IMR-90 (cell line): ENCODE results near the gene CTNNA2. TPM values are rescaled to one million over a fixed set of nuclear protein-coding genes. Genes with fewer than 3 reads are reported as not detected.

Source experiments
- ATAC-seq: fragments of 200-7000 bp; cut with Tn5 transposase; 2 replicates; pipeline ENCODE4 v1.9.1; 2020; ENCODE audit warnings: low read depth, mild to moderate bottlenecking, moderate library complexity
- BruUV-seq: library from RNA; stranded (reverse); fragments of 400-500 nt; replicated peaks from 2 replicates; lab custom pipeline; 2021; lab: Mats Ljungman, UMichigan
- CTCF ChIA-PET: fragments of 300-600 bp; formaldehyde crosslinking; extraction: SDS; loops from one replicate; lab custom pipeline; 2021; ENCODE audit warnings: antibody characterized with exemption; lab: Yijun Ruan, JAX
- POLR2A ChIA-PET: fragments of 300-600 bp; sonication (Branson Sonifier 250); formaldehyde crosslinking; loops from one replicate; lab custom pipeline; 2022; ENCODE audit warnings: antibody characterized with exemption; ENCODE audit not compliant: unreplicated experiment; lab: Charles Lee
- DNase-seq: peaks from one replicate; pipeline ENCODE4 v3.0.0; 2013
- H2AFZ ChIP-seq: replicated peaks from 2 replicates; pipeline ENCODE3; 2013; ENCODE audit warnings: low read length, mild to moderate bottlenecking; ENCODE audit not compliant: poor library complexity
- H2AK5ac ChIP-seq: 2 replicates; pipeline ENCODE4 v1.6.1; 2013; ENCODE audit warnings: low read depth, low read length, inconsistent platforms
- H2AK9ac ChIP-seq: replicated peaks from 2 replicates; pipeline ENCODE3; 2013; ENCODE audit warnings: mild to moderate bottlenecking, low read depth, low read length, moderate library complexity; ENCODE audit not compliant: poor library complexity
- H2BK120ac ChIP-seq: 2 replicates; pipeline ENCODE4 v1.6.1; 2013; ENCODE audit warnings: low read depth, low read length, inconsistent platforms
- H2BK15ac ChIP-seq: 3 replicates; pipeline ENCODE4 v1.6.1; 2013; ENCODE audit warnings: low read depth, low read length, inconsistent platforms
- H2BK20ac ChIP-seq: 2 replicates; pipeline ENCODE4 v1.6.1; 2013; ENCODE audit warnings: low read depth, mild to moderate bottlenecking, inconsistent platforms, low read length, moderate library complexity
- H2BK5ac ChIP-seq: 2 replicates; pipeline ENCODE4 v1.6.1; 2013; ENCODE audit warnings: mild to moderate bottlenecking, low read depth, low read length, inconsistent platforms; ENCODE audit not compliant: poor library complexity, severe bottlenecking
- H3K14ac ChIP-seq: replicated peaks from 2 replicates; pipeline ENCODE4 v1.6.1; 2013; ENCODE audit warnings: low read depth, low read length, inconsistent platforms
- H3K18ac ChIP-seq: 2 replicates; pipeline ENCODE4 v1.6.1; 2013; ENCODE audit warnings: low read depth, low read length, control low read depth
- H3K23ac ChIP-seq: 2 replicates; pipeline ENCODE4 v1.6.1; 2013; ENCODE audit warnings: low read depth, low read length, inconsistent platforms
- H3K27ac ChIP-seq: 2 replicates; pipeline ENCODE4 v1.5.1; 2013; ENCODE audit warnings: mild to moderate bottlenecking, control low read depth, low read length; ENCODE audit not compliant: insufficient read depth
- H3K27me3 ChIP-seq: 2 replicates; pipeline ENCODE4 v1.6.1; 2013; ENCODE audit warnings: low read length; ENCODE audit not compliant: control insufficient read depth, insufficient read depth
- H3K36me3 ChIP-seq: 2 replicates; pipeline ENCODE4 v1.6.1; 2013; ENCODE audit warnings: low read length, mixed read lengths; ENCODE audit not compliant: control insufficient read depth, insufficient read depth
- H3K4ac ChIP-seq: 2 replicates; pipeline ENCODE4 v1.6.1; 2013; ENCODE audit warnings: low read depth, low read length, inconsistent platforms
- H3K4me1 ChIP-seq: 2 replicates; pipeline ENCODE4 v1.6.1; 2013; ENCODE audit warnings: low read length, mixed read lengths; ENCODE audit not compliant: control insufficient read depth, insufficient read depth
- H3K4me2 ChIP-seq: 2 replicates; pipeline ENCODE4 v1.6.1; 2013; ENCODE audit warnings: low read depth, mild to moderate bottlenecking, control low read depth, low read length, moderate library complexity
- H3K4me3 ChIP-seq: 2 replicates; pipeline ENCODE4 v1.5.1; 2013; ENCODE audit warnings: low read depth, mild to moderate bottlenecking, control low read depth, low read length, moderate library complexity; ENCODE audit not compliant: insufficient read depth
- H3K56ac ChIP-seq: 2 replicates; pipeline ENCODE4 v1.6.1; 2013; ENCODE audit warnings: low read length, inconsistent platforms; ENCODE audit not compliant: insufficient read depth; ENCODE audit errors: extremely low read depth
- H3K79me1 ChIP-seq, 2 experiments: 2 replicates each; pipeline ENCODE4 v1.6.1; 2013; ENCODE audit warnings: low read length in 2 of 2, inconsistent platforms in 1 of 2, low read depth in 1 of 2
- H3K9ac ChIP-seq: 2 replicates; pipeline ENCODE4 v1.6.1; 2013; ENCODE audit warnings: low read depth, low read length, control low read depth
- H3K9me1 ChIP-seq: 2 replicates; pipeline ENCODE4 v1.6.1; 2013; ENCODE audit warnings: low read length, inconsistent platforms; ENCODE audit not compliant: insufficient read depth
- H3K9me3 ChIP-seq: 2 replicates; pipeline ENCODE4 v1.6.1; 2013; ENCODE audit warnings: low read length; ENCODE audit not compliant: control insufficient read depth, insufficient read depth
- H4K20me1 ChIP-seq: 2 replicates; pipeline ENCODE4 v1.6.1; 2013; ENCODE audit warnings: low read length, inconsistent platforms; ENCODE audit not compliant: insufficient read depth
- H4K5ac ChIP-seq: 2 replicates; pipeline ENCODE4 v1.6.1; 2013; ENCODE audit warnings: mild to moderate bottlenecking, low read depth, low read length, control low read depth
- H4K8ac ChIP-seq, 2 experiments: 2 replicates each; pipeline ENCODE4 v1.6.1; 2013; ENCODE audit warnings: low read depth in 2 of 2, low read length in 2 of 2, control low read depth in 1 of 2, inconsistent platforms in 1 of 2
- H4K91ac ChIP-seq: 2 replicates; pipeline ENCODE4 v1.6.1; 2013; ENCODE audit warnings: low read depth, low read length, inconsistent platforms; ENCODE audit not compliant: insufficient read depth
- MXI1 ChIP-seq: IDR thresholded peaks from 2 replicates; pipeline ENCODE4 v1.6.1; 2012; ENCODE audit warnings: low read depth, mild to moderate bottlenecking, low read length, moderate library complexity, borderline replicate concordance
- POLR2A ChIP-seq: IDR thresholded peaks from 2 replicates; pipeline ENCODE4 v1.6.1; 2012; ENCODE audit warnings: mild to moderate bottlenecking, low read depth, low read length
- SMC3 ChIP-seq: fragments of 150-350 bp; IDR thresholded peaks from 2 replicates; pipeline ENCODE4 v1.6.1; 2016; ENCODE audit warnings: low read depth, mild to moderate bottlenecking, antibody characterized with exemption, low read length, moderate library complexity
- WGBS, 2 experiments: methylation state at CpG; one replicate each; pipeline versions ENCODE4 v1.1.5 to v1.1.7; 2013; ENCODE audit warnings: missing lambda C conversion rate in 2 of 2; ENCODE audit not compliant: insufficient read length in 1 of 2; ENCODE audit errors: extremely low coverage in 2 of 2; 5-methylcytosine and 5-hydroxymethylcytosine counted together
- dilution Hi-C: fragments of 300-500 bp; cut with HindIII; formaldehyde crosslinking; loops from one replicate; pipeline ENCODE4 v1.14.3; 2018; ENCODE audit warnings: low sequenced_read_pairs; ENCODE audit not compliant: unreplicated experiment
- in situ Hi-C: fragments of 300-500 bp; cut with MboI; formaldehyde crosslinking; loops from 3 replicates; pipeline ENCODE4 v1.14.3; 2019; ENCODE audit warnings: low sequenced_read_pairs, inconsistent platforms, mixed read lengths
- intact Hi-C: fragments of 100-400 bp; cut with micrococcal nuclease; formaldehyde crosslinking; loops from 2 replicates; pipeline ENCODE4 v1.10.0; 2022
- polyA plus RNA-seq, 3 experiments: library from polyadenylated mRNA; depleted of rRNA; stranded (reverse); fragments of >200 nt; gene quantifications; 2 replicates each; pipeline ENCODE4 v1.2.3, GENCODE V29; 2012; ENCODE audit warnings: low replicate concordance in 1 of 3
- total RNA-seq: library from RNA; depleted of rRNA; stranded (reverse); fragments of >200 nt; gene quantifications from 2 replicates; pipeline ENCODE4 v1.2.3, GENCODE V29; 2012

CTNNA2 gene
- total and polyA plus RNA-seq, 2 of the 4 experiments (the other 2 are of a cell fraction), result not detected

GRCh38 chr2:80489717-80490116, 976.9 kb downstream of the CTNNA2 start:
- no peak overlapping the region for H3K9ac ChIP-seq
- ChIA-PET CTCF (no interaction called here), POLR2A (no interaction called here)
- H4K8ac ChIP-seq, result no peak overlapping the region
- dilution Hi-C loops, result no loop called here
- H3K27ac ChIP-seq, result no peak overlapping the region
- no peak overlapping the region for H3K4ac ChIP-seq
- H3K9me3 ChIP-seq, result no peaks in the 10 kb centered on the region
- H2BK5ac ChIP-seq, result no peak overlapping the region
- no peak overlapping the region for H3K4me3 ChIP-seq
- no peaks in the 10 kb centered on the region for H3K36me3 ChIP-seq
- H3K18ac ChIP-seq, result no peak overlapping the region
- no peak overlapping the region for H2AFZ ChIP-seq
- no CpG with 5 or more reads among the region's 3 CpGs for WGBS, 2 experiments
- no peaks in the 10 kb centered on the region for H3K9me1 ChIP-seq
- intact Hi-C loops, result loop anchor here (10.0 kb wide), 1 partner anchor 235 kb away; no protein-coding TSS in a partner anchor
- no peak overlapping the region for H2AK5ac ChIP-seq
- no peak; the same call in 1 of the 2 replicates for ATAC-seq
- H3K4me2 ChIP-seq, result peak overlapping the region; percentile 28; the same call in 1 of the 2 replicates
- no peak overlapping the region for H3K14ac ChIP-seq
- no peak overlapping the region for H2AK9ac ChIP-seq
- H3K23ac ChIP-seq, result no peak overlapping the region
- DNase-seq, result peak; percentile 57
- H4K91ac ChIP-seq, result no peak overlapping the region
- H3K79me1 ChIP-seq, result no peaks in the 10 kb centered on the region
- no peak overlapping the region for H2BK20ac ChIP-seq
- no peak overlapping the region for H2BK120ac ChIP-seq
- no TSS peak for BruUV-seq
- no peak overlapping the region for H2BK15ac ChIP-seq
- TF ChIP-seq POLR2A, result no peak
- TF ChIP-seq SMC3, result no peak
- TF ChIP-seq MXI1, result no peak
- in situ Hi-C loops, result loop anchor here (10.0 kb wide), 1 partner anchor 555 kb away; no protein-coding TSS in a partner anchor
- H3K27me3 ChIP-seq, result no peaks in the 10 kb centered on the region
- H4K20me1 ChIP-seq, result no peaks in the 10 kb centered on the region
- no peak overlapping the region for H4K5ac ChIP-seq
- H3K4me1 ChIP-seq, result no peaks in the 10 kb centered on the region
- H3K56ac ChIP-seq, result no peak overlapping the region
